ENCODE data around the gene FRYL. TPM values are rescaled to one million over a fixed set of nuclear protein-coding genes. Genes with fewer than 3 reads are reported as not detected.

Gene FRYL
- total and polyA plus RNA-seq, 2 of the 8 experiments (the other 6 are each of a cell fraction or from before 2014, with no cell fraction given): 8.0 to 36.5 TPM

DNA sequence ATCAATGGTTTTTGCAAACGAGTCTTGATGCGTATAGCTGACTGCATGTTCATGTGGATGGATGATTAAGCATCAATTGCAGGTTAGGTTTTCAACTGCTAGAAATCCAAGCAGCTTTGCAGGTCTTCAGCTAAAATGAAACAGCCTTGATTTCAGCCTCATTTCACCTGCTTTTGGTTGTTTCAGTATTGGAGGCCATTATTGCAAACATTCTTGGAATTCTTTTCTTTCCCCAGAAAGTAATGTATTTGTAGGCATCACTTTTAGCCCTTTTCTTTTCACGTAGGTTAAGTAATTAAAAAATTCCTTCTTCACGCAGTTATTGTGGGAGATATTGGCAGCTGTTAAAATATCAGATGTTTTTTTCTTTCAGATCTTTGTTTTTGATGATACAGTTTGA is 281.2 kb downstream of the FRYL start:
- Histone ChIP-seq H2BK15ac (ENCODE audit: low read length) (no peak overlapping the region), H2BK20ac (ENCODE audit: low read length) (no peak overlapping the region), H2BK12ac (ENCODE audit: low read depth, low read length) (no peak overlapping the region), H3K14ac (ENCODE audit: insufficient read length) (no peak overlapping the region), H2AFZ (ENCODE audit: low read length) (no peak overlapping the region), H3K4me1 (replicated peaks in 1 of 4; ENCODE audit: control insufficient read depth in 3 of 4, insufficient read depth in 4 of 4, low read length in 3 of 4) (no peaks in the 10 kb centered on the region), H3K27me3 (replicated peaks in 1 of 4; ENCODE audit: control insufficient read depth in 3 of 4, extremely low read depth in 1 of 4, insufficient read depth in 3 of 4, low read length in 3 of 4) (no peaks in the 10 kb centered on the region), H3K23me2 (ENCODE audit: low read depth, low read length) (no peaks in the 10 kb centered on the region), H3K79me1 (ENCODE audit: low read depth, low read length) (no peaks in the 10 kb centered on the region), H3K9ac (replicated peaks in 1 of 4; ENCODE audit: extremely low read depth in 1 of 4, low read depth in 3 of 4, low read length in 3 of 4) (no peak overlapping the region), H3K79me2 (ENCODE audit: control insufficient read depth in 1 of 2, insufficient read depth in 2 of 2, low read length in 2 of 2) (no peaks in the 10 kb centered on the region), H3K56ac (replicated peaks; ENCODE audit: insufficient read length, low read depth, low read length) (no peak overlapping the region), H3K18ac (ENCODE audit: extremely low read depth, low read length) (no peak overlapping the region), H4K91ac (replicated peaks; ENCODE audit: insufficient read length, low read length) (no peak overlapping the region), H3K4me3 (ENCODE audit: extremely low read depth in 1 of 4, insufficient read depth in 2 of 4, low read depth in 3 of 4, low read length in 4 of 4) (no peak overlapping the region), H3K9me3 (ENCODE audit: insufficient read depth in 2 of 2, low read depth in 1 of 2, low read length in 1 of 2) (no peaks in the 10 kb centered on the region), H3K4me2 (ENCODE audit: insufficient read depth in 1 of 2, low read depth in 2 of 2, low read length in 2 of 2) (no peak overlapping the region), H3K4ac (replicated peaks; ENCODE audit: insufficient read length, low read depth, low read length) (no peak overlapping the region), H2AK5ac (ENCODE audit: low read depth, low read length) (no peak overlapping the region), H2BK120ac (replicated peaks; ENCODE audit: low read depth, low read length) (no peak overlapping the region), H3K27ac (ENCODE audit: low read depth, low read length) (no peak overlapping the region), H4K8ac (ENCODE audit: extremely low read depth, insufficient read depth, low read length) (no peak overlapping the region), H2BK5ac (ENCODE audit: low read depth, low read length) (no peak overlapping the region), H4K20me1 (replicated peaks in 1 of 2; ENCODE audit: control insufficient read depth in 1 of 2, insufficient read depth in 2 of 2, low read length in 2 of 2) (peaks cover 0 to 1% of the 10 kb centered on the region in 2 experiments), H3K36me3 (ENCODE audit: control insufficient read depth in 2 of 4, insufficient read depth in 4 of 4, low read length in 3 of 4) (peaks cover 0 to 6% (median 1%) of the 10 kb centered on the region in 4 experiments; a peak in 3 of 8 replicates), H4K5ac (ENCODE audit: insufficient read length, low read depth, low read length) (no peak overlapping the region), H3K23ac (ENCODE audit: insufficient read length) (no peak overlapping the region)
- DNase-seq (ENCODE audit: low read depth in 1 of 2, low spot score in 2 of 2) (no peak), FAIRE-seq (no peak)
- POLR2A ChIA-PET (ENCODE audit: partially characterized antibody): interaction anchor here (1.6 kb wide), 1 partner anchor 15 kb away, joined by 4 read pairs; no protein-coding TSS in a partner anchor
- CTCF ChIA-PET (ENCODE audit: partially characterized antibody): interaction anchor here (0.9 kb wide), 1 partner anchor 369 kb away, joined by 3 read pairs; no protein-coding TSS in a partner anchor
- 78% methylated on average over 4 of the region's 4 CpGs; no CpG with 5 or more reads in 1 of the 2 experiments for whole genome bisulfite sequencing, 2 experiments (ENCODE audit: extremely low coverage in 1 of 2, insufficient coverage in 1 of 2, insufficient read length in 1 of 2, insufficient replicate concordance in 2 of 2, low coverage in 1 of 2, low lambda C conversion rate in 2 of 2, missing lambda C conversion rate in 1 of 2)
- no peak for TF ChIP-seq TAF7 (optimal IDR thresholded peaks at IDR 0.05; ENCODE audit: borderline replicate concordance, low read depth, low read length)
- TF ChIP-seq EGR1 (IDR thresholded peaks at IDR 0.05; ENCODE audit: borderline replicate concordance, low read depth, low read length): no peak
- no peak for TF ChIP-seq SP2 (IDR thresholded peaks at IDR 0.05; ENCODE audit: low read length)
- TF ChIP-seq GTF2F1 (IDR thresholded peaks at IDR 0.05; ENCODE audit: borderline replicate concordance, low read depth, low read length): no peak
- TF ChIP-seq POLR2AphosphoS5 (IDR thresholded peaks at IDR 0.05; ENCODE audit: low read depth, low read length): no peak
- no peak for TF ChIP-seq EP300 (IDR thresholded peaks at IDR 0.05; ENCODE audit: borderline replicate concordance in 1 of 2, low read depth in 2 of 2, low read length in 2 of 2)
- peak; percentile 17; the same call in 1 of the 2 replicates for TF ChIP-seq YY1 (IDR thresholded peaks at IDR 0.05; ENCODE audit: low read depth, low read length)
- TF ChIP-seq ZNF274 (IDR thresholded peaks at IDR 0.05; ENCODE audit: borderline replicate concordance, extremely low read depth, low read length): no peak
- TF ChIP-seq ASH2L (IDR thresholded peaks at IDR 0.05; ENCODE audit: low read length): no peak
- TF ChIP-seq, protein P1, sequence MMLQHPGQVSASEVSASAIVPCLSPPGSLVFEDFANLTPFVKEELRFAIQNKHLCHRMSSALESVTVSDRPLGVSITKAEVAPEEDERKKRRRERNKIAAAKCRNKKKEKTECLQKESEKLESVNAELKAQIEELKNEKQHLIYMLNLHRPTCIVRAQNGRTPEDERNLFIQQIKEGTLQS (IDR thresholded peaks at IDR 0.05; ENCODE audit: insufficient read depth, low read depth, low read length): no peak
- no peak for TF ChIP-seq RFX5 (IDR thresholded peaks at IDR 0.05; ENCODE audit: borderline replicate concordance, low read depth, low read length)
- no peak for TF ChIP-seq JUND (IDR thresholded peaks at IDR 0.05; ENCODE audit: low read length)
- TF ChIP-seq KDM4A (IDR thresholded peaks at IDR 0.05; ENCODE audit: low read depth, low read length, severe bottlenecking): no peak

All from H1 (cell line).